Suppressor macrophage treated with lipopolysaccharide for 1 hour (primary cell): ENCODE measurements around the gene PHTF1.
A peak's percentile ranks its signal among the peaks of the same experiment; 100 is the strongest.
"Not testable (repeated sequence)": the region's sequence is repeated elsewhere in the genome, so short reads cannot be mapped to it uniquely, and the experiment has no call there.

Experiments used
- DNase-seq, 3 donors: peaks; one replicate each; pipeline ENCODE4 v3.0.0-alpha.2; 2020 to 2022

Gene PHTF1

GRCh38 chr1:113717506-113717905, 41.8 kb downstream of the PHTF1 start:
- not testable (repeated sequence) for DNase-seq

DNA sequence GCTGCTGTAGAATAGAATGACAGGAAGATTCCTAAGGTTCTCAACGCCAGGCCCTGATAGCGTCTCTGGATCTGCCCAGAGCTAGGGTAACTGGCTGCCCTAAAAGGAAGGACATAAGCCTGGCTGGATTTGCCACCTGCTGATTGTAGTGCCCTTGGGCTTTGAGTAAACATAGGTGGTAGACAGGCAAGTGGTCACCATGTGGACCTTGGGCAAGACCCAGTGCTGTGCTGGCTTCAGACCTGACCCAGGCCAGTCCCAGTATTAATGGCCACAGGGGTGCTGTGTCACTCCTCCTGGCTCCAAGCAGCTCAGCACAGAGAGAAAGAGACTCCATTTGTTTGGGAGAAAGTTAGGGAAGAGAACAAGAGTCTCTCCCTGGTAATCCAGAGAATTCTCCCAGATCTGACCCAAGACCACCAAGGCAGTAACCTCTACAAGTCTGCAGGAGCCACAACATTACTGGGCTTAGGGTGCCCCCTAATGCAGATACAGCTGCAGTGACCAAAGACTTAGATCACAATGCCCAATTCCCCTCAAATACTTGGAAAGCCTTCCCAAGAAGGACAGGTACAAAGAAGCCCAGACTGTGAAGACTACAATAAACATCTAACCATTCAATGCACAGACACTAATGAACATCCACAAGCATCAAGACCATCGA, 44.5 kb downstream of the PHTF1 start:
- no peak for DNase-seq

DNA sequence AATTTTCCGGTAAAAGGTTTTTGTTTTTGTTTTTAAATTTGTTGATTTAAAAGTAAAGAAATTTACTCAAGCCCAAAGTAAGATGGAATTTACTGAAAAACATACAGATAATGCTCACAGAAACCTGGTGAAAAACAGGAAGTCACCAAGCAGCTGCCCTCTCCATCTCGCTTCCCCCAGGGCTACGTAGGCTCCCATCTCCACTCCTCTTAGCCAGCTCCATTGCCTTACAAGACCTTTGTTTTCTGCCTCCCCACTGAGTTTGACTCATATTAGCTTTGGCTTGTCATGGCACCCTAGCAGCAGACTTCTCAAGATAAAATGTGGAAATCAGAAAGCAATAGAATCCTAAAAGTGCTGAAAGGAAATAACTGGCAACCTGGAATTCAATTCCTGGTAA, 57.9 kb downstream of the PHTF1 start:
- DNase-seq = peak; percentile 22 to 43 (median 30)

DNA sequence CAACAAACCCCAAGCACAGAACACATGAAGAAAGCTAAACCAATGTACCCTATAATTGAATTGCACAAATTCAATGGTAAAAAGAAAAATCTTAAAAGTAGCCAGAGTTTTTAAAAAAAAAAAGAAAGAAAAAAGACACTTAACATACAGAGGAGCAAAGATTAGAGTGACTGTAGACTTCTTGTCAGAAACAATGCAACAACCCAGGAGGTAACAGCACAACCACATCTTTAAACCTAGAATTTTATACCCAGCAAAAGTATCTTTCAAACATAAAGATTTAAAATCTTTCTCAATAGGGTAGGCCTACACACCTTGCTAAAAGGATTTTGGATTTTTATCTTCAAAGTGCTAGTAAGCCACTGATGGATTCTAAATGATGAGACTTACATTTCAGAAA, 64.4 kb downstream of the PHTF1 start:
- no peak for DNase-seq

GRCh38 chr1:113692824-113693431, 66.4 kb downstream of the PHTF1 start:
- DNase-seq = no peak

- DNase-seq = no peak
These were observed 66.9 kb downstream of the PHTF1 start for GRCh38 chr1:113692342-113692741.

GRCh38 chr1:113691184-113691583, 68.1 kb downstream of the PHTF1 start:
- no peak for DNase-seq

- no peak for DNase-seq
These were observed 72.2 kb downstream of the PHTF1 start for GRCh38 chr1:113686891-113687618.

- no peak for DNase-seq
These were observed 75.1 kb downstream of the PHTF1 start for GRCh38 chr1:113684153-113684541.

- peak; percentile 51 to 81 (median 67) for DNase-seq
These were observed 75.7 kb downstream of the PHTF1 start for GRCh38 chr1:113683384-113684152.

DNA sequence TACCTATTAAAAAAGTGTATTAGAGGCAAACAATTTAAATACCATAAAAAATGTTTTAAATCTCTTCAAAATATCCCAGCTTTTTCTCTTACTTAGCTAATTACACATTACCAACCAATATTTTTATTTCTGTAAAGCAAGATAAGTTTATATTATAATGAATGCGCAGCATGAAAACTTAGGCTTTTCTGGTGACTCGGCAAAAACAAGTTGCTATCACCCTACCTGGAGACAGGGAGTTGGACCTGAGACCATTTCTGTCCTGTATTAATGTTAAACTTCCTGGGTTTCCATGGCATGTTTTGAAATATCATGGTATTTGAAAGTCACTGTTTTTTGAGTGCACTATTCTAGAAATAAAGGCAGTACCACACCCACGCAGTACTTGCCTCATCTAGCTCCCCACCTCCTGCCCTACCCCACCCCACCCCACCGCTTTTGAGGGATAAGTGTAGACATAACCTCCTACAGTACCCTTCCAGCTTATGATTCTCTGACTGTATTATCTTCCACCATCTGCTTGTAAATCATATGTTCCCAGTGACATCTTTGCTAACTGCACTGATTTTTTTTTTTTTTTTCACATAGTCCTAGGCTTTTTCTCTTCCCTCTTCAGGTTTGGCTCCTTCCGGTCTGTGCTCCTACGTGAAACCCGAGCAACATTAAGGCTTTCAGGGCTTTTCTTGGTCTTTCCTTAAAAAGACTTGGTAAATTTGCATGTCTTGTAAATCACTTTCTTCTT, 77.5 kb downstream of the PHTF1 start:
- DNase-seq = no peak

DNA sequence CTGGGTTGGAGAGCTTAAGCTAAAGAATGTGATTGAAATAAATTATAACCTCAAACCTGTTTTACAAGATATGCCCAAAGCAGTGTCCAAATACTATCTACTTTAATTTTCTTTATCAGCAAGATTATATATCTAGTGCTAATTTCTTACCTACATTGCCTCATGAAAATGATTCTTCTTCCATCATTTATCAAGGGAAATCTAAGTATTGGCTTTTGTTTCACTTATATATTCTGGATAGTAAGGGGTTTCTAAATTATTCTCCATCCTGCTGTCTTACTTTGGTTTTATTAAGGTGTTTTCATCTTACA, 81.2 kb downstream of the PHTF1 start:
- DNase-seq = no peak

- peak; percentile 48 to 72 (median 66) for DNase-seq
These were observed 81.8 kb downstream of the PHTF1 start for GRCh38 chr1:113677250-113678158.

DNA sequence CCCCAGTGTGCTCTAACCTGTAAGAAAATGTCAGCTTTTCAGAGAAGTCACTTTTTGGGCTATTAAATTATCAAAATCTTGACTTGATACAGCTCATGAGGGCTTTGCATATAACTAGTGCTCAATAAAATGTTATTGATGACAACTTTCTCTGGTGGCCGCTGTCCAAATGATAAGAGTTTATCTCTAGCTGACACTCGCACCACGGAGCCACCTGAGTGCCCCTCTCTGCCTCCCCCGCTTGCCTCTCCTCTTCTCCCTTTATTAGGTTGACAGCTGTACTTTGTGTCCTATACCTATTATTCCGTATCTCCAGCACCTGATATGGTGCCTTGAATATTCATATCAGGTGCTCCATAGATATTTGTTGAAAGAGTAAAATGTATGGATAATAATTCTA, 82.8 kb downstream of the PHTF1 start:
- no peak for DNase-seq

DNA sequence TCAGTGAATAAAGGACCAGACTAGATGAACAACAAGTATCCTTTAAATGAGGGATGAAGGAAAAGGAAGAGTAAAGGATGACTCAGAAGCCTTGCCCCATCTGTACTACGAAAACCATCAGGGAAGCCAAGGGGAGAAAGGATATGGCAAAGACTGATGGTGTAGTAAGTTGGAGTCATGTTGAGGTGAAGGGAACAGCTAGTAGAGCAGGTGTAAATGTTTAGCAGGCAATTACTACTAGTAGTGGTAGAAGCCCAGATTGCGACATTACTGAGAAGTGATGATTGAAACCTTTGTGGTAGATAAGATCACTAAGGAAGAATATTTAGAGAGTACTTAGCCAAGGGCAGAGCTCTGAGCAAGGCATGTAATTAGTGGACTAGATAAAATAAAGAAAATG, 84.0 kb downstream of the PHTF1 start:
- DNase-seq = no peak

DNA sequence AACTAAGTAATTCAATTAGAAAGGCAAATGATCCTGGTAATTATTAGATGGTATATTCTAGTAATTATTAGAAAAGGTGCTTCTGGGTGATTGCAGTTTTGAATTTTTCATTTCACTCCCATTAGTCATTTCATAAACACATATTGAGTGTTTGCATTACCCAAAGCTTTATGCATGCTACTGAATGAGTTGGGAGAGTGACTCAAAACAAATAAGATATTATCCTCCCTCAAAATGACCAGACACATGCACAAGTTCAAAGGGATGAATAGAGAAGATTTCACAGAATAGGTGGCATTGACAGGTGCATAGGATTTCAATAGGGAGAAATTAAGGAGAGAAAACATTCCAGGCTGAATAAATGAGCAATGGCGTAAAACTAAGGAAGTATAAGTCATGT, 84.7 kb downstream of the PHTF1 start:
- DNase-seq = no peak

DNA sequence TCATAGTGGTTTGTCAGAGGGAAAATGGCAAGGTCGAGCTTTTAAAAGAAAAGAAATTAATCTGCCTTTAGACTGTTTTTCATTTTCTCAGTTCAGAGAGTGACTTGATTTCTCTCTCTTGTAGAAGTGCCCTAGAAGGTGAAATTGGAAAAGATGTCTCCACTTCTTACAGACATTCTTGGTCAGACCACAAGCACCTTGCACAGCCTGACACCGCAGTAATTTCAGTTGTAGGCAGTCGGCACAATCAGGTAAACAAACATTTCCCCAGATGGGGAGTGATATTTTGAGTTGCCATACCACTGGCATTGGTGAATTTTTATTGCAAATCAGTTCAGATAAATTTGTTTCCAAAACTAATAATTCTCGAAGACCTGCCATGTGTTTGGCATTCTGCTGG, 86.8 kb downstream of the PHTF1 start:
- DNase-seq = no peak

GRCh38 chr1:113670650-113671049, 88.6 kb downstream of the PHTF1 start:
- DNase-seq = no peak

DNA sequence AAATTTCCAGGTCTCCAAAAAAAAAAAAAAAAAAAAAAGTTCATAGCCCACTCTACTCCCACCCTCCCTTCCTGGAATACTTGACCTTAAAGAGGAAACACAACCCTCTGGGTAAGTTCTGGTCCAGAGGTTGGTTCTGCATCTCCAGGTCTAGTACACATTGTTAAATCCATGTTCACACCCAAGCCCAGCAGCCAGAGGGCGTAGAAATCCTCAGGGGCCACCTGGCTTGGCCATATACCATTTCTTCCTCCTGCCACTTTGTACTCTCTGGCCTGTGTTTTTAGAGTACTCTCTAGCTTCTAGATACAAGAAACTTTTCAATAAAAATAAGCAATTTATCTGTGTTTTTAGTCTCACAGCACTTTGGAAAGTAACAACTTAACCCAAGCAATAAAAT, 89.3 kb downstream of the PHTF1 start:
- no peak for DNase-seq

- DNase-seq = no peak
These were observed 93.2 kb downstream of the PHTF1 start for GRCh38 chr1:113666126-113666525.

- DNase-seq = peak in 1 of 3 donors; percentile 45
These were observed 94.2 kb downstream of the PHTF1 start for GRCh38 chr1:113665071-113665470.
